HEK293T (cell line): Measurements from ENCODE around the gene PRKG1.

Experiments
- ARNT ChIP-seq: fragments of 450-650 bp; IDR thresholded peaks from 2 replicates; pipeline ENCODE4 v1.6.1; 2017; ENCODE audit warnings: mild to moderate bottlenecking
- BHLHE40 ChIP-seq: fragments of 450-650 bp; IDR thresholded peaks from 2 replicates; pipeline ENCODE4 v1.6.1; 2016; ENCODE audit warnings: mild to moderate bottlenecking, moderate library complexity, borderline replicate concordance
- ELF4 ChIP-seq: fragments of 450-650 bp; IDR thresholded peaks from 2 replicates; pipeline ENCODE4 v1.6.1; 2017; ENCODE audit warnings: antibody characterized with exemption
- FOXA1 ChIP-seq: fragments of 450-650 bp; IDR thresholded peaks from 2 replicates; pipeline ENCODE4 v1.6.1; 2016; ENCODE audit warnings: mild to moderate bottlenecking
- FOXK2 ChIP-seq: fragments of 450-650 bp; IDR thresholded peaks from 2 replicates; pipeline ENCODE4 v1.6.1; 2016; ENCODE audit warnings: mild to moderate bottlenecking
- FOXM1 ChIP-seq: fragments of 450-650 bp; IDR thresholded peaks from 2 replicates; pipeline ENCODE4 v1.6.1; 2017; ENCODE audit warnings: mild to moderate bottlenecking, borderline replicate concordance
- HDGF ChIP-seq: fragments of 450-650 bp; IDR thresholded peaks from 2 replicates; pipeline ENCODE4 v1.6.1; 2017; ENCODE audit warnings: antibody characterized with exemption, borderline replicate concordance
- L3MBTL2 ChIP-seq: fragments of 450-650 bp; conservative IDR thresholded peaks from 2 replicates; pipeline ENCODE4 v1.6.1; 2016; ENCODE audit warnings: mild to moderate bottlenecking
- LEF1 ChIP-seq: fragments of 450-650 bp; IDR thresholded peaks from 2 replicates; pipeline ENCODE4 v1.6.1; 2017; ENCODE audit warnings: mild to moderate bottlenecking, borderline replicate concordance
- NFRKB ChIP-seq: fragments of 450-650 bp; IDR thresholded peaks from 2 replicates; pipeline ENCODE4 v1.6.1; 2016; ENCODE audit warnings: mild to moderate bottlenecking, moderate library complexity
- SP1 ChIP-seq: fragments of 450-650 bp; IDR thresholded peaks from 2 replicates; pipeline ENCODE4 v1.6.1; 2017
- SUZ12 ChIP-seq: fragments of 450-650 bp; IDR thresholded peaks from 2 replicates; pipeline ENCODE4 v1.6.1; 2016; ENCODE audit warnings: mild to moderate bottlenecking
- TARDBP ChIP-seq: fragments of 450-650 bp; IDR thresholded peaks from 2 replicates; pipeline ENCODE4 v1.6.1; 2016
- ZNF384 ChIP-seq: fragments of 450-650 bp; IDR thresholded peaks from 2 replicates; pipeline ENCODE4 v1.6.1; 2016

- TF ChIP-seq BHLHE40, result no peak
- no peak for TF ChIP-seq SP1
- no peak for TF ChIP-seq FOXK2
- no peak for TF ChIP-seq ELF4
- TF ChIP-seq HDGF, result no peak
- no peak for TF ChIP-seq TARDBP
- no peak for TF ChIP-seq FOXA1
- no peak for TF ChIP-seq ARNT
- TF ChIP-seq L3MBTL2, result no peak
- no peak for TF ChIP-seq ZNF384
- TF ChIP-seq FOXM1, result no peak
- TF ChIP-seq SUZ12, result no peak
- TF ChIP-seq NFRKB, result no peak
- no peak for TF ChIP-seq LEF1
These were observed 183.4 kb downstream of the PRKG1 start for GRCh38 chr10:51257511-51258248.
